Stimulated activated CD4-positive, alpha-beta T cell treated with anti-CD3 and anti-CD28 coated beads, Interleukin-12 subunit alpha, Interleukin-12 subunit beta, amount 100 ng/mL, for 48 hours (primary cell): Measurements from ENCODE around the gene WAC.
A peak's percentile ranks its signal among the peaks of the same experiment; 100 is the strongest.
"Not testable (repeated sequence)": the region's sequence is repeated elsewhere in the genome, so short reads cannot be mapped to it uniquely, and the experiment has no call there.

Source experiments
- DNase-seq, 3 donors: peaks; one replicate each; pipeline ENCODE4 v3.0.0-alpha.2; 2020; ENCODE audit warnings: low read depth in 2 of 3, low spot score in 1 of 3

Gene WAC

GRCh38 chr10:28609636-28610035 lies 76.7 kb downstream of the WAC start:
- DNase-seq: not testable (repeated sequence)

- DNase-seq: no peak
These were observed 80.0 kb downstream of the WAC start for GRCh38 chr10:28612877-28613276.

- no peak for DNase-seq
These were observed 83.6 kb downstream of the WAC start for GRCh38 chr10:28616514-28616913.

GRCh38 chr10:28619455-28619854 lies 86.5 kb downstream of the WAC start:
- DNase-seq: no peak

- DNase-seq: no peak
These were observed 87.3 kb downstream of the WAC start for GRCh38 chr10:28620251-28620650.

- DNase-seq: no peak
These were observed 90.6 kb downstream of the WAC start for GRCh38 chr10:28623483-28623882.

- DNase-seq: no peak
These were observed 91.4 kb downstream of the WAC start for GRCh38 chr10:28624351-28624750.

GRCh38 chr10:28627102-28627501 lies 94.2 kb downstream of the WAC start:
- no peak for DNase-seq

- DNase-seq: peak; percentile 45 to 71 (median 68)
These were observed 95.4 kb downstream of the WAC start for GRCh38 chr10:28628184-28628893.

GRCh38 chr10:28631896-28632583 lies 99.1 kb downstream of the WAC start:
- no peak for DNase-seq

- DNase-seq: no peak
These were observed 99.6 kb downstream of the WAC start for GRCh38 chr10:28632584-28632945.

- no peak for DNase-seq
These were observed 100.8 kb downstream of the WAC start for GRCh38 chr10:28633750-28634149.

GRCh38 chr10:28637346-28637745 lies 104.4 kb downstream of the WAC start:
- DNase-seq: no peak

- no peak for DNase-seq
These were observed 105.5 kb downstream of the WAC start for GRCh38 chr10:28638392-28638791.

GRCh38 chr10:28640551-28640950 lies 107.6 kb downstream of the WAC start:
- DNase-seq: no peak

GRCh38 chr10:28644647-28645046 lies 111.7 kb downstream of the WAC start:
- DNase-seq: no peak

GRCh38 chr10:28652106-28652505 lies 119.2 kb downstream of the WAC start:
- DNase-seq: no peak

- no peak for DNase-seq
These were observed 119.8 kb downstream of the WAC start for GRCh38 chr10:28652703-28653102.

- not testable (repeated sequence) for DNase-seq
These were observed 125.9 kb downstream of the WAC start for GRCh38 chr10:28658824-28659223.

GRCh38 chr10:28661035-28661434 lies 128.1 kb downstream of the WAC start:
- DNase-seq: no peak

GRCh38 chr10:28663576-28664368 lies 130.9 kb downstream of the WAC start:
- DNase-seq: peak; percentile 39 to 70 (median 53)

- no peak for DNase-seq
These were observed 131.4 kb downstream of the WAC start for GRCh38 chr10:28664369-28664740.
